ENCODE measurements around the gene OPTN. TPM values are rescaled to one million over a fixed set of nuclear protein-coding genes. Genes with fewer than 3 reads are reported as not detected.

The OPTN gene
- total and polyA plus RNA-seq, 2 of the 8 experiments (the other 6 are each of a cell fraction or from before 2014, with no cell fraction given): 4.8 to 20.1 TPM

DNA sequence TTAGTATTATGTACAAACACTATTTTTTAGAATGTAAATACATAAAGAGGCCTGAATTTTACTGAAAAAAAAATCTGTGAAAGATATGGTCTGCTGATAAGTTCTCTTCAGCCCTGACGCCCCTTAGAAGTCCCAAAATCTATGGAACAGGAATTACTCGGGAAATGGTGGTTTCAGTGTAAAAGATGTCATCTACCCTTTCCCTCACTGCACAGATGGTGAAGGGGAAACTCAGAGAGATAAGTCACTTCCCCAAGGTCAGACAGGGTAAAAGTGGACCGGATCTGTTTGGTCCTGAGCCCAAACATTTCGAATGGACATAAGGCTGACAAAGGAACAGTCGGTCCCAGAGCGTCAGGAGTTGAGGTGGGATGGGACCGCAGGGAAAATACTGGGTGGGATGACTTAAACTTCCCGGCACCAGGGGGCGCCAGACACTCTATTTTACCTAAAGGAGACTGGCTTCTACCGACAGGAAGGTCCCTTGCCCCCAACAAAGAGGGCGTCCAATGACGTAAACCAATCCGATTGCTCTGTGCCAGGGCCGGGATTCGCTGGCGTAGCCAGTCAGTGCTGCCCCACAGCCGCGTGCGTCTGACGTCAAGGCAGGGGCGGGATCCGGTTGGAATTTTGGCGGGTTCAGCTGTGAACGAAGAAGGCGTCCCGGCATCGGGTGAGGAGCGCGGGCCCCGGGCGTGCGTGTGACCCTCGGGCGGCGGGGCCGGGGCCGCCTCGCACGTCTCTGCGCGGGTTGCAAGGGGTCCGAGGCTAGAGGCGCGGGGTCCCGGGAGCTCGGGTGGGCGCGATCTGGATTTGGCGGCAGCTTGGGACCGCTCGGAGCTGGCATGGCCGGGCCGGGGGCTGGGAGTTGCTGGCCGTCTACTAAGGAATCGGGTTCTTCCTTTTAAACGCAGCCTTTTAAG is 61.2 kb downstream of the OPTN start, which contains the start of gene MCM10:
MCM10 (plus strand) TSS at position 625 of the 923 bp plus-strand sequence. CDS start 2,645 bp downstream, outside the sequence.
- POLR2A ChIA-PET (ENCODE audit: partially characterized antibody): interaction anchor here (1.1 to 1.9 kb wide), 5 partner anchors 12 to 189 kb away, joined by 4 to 7 read pairs (median 5); partner anchors contain the start of gene PHYH
- TF ChIP-seq, protein P1, sequence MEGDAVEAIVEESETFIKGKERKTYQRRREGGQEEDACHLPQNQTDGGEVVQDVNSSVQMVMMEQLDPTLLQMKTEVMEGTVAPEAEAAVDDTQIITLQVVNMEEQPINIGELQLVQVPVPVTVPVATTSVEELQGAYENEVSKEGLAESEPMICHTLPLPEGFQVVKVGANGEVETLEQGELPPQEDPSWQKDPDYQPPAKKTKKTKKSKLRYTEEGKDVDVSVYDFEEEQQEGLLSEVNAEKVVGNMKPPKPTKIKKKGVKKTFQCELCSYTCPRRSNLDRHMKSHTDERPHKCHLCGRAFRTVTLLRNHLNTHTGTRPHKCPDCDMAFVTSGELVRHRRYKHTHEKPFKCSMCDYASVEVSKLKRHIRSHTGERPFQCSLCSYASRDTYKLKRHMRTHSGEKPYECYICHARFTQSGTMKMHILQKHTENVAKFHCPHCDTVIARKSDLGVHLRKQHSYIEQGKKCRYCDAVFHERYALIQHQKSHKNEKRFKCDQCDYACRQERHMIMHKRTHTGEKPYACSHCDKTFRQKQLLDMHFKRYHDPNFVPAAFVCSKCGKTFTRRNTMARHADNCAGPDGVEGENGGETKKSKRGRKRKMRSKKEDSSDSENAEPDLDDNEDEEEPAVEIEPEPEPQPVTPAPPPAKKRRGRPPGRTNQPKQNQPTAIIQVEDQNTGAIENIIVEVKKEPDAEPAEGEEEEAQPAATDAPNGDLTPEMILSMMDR (IDR thresholded peaks at IDR 0.05; ENCODE audit: control extremely low read depth in 1 of 3, insufficient read depth in 1 of 3, low read depth in 1 of 3, low read length in 3 of 3): peak; percentile 66 to 84 (median 79)
- TF ChIP-seq CHD2 (IDR thresholded peaks at IDR 0.05; ENCODE audit: low read length): no peak
- no peak for TF ChIP-seq SRF (IDR thresholded peaks at IDR 0.05; ENCODE audit: low read depth, low read length)
- TF ChIP-seq SIN3A (conservative IDR thresholded peaks at IDR 0.05 in 1 of 2, IDR thresholded peaks at IDR 0.05 in 1 of 2; ENCODE audit: low read depth in 1 of 2, low read length in 2 of 2): peak in 1 of 2 experiments; percentile 83; a peak in 1 of 4 replicates
- TF ChIP-seq FOSL1 (IDR thresholded peaks at IDR 0.05; ENCODE audit: insufficient read depth, low read depth, low read length): no peak
- TF ChIP-seq SIX5 (IDR thresholded peaks at IDR 0.05; ENCODE audit: low read depth, low read length): no peak

More for the DNA sequence above, 61.2 kb downstream of the OPTN start, which contains the start of gene MCM10:
- peaks cover 8% of the 10 kb centered on the region for H3K79me1 ChIP-seq (ENCODE audit: low read depth, low read length)
- no peaks in the 10 kb centered on the region for H3K9me3 ChIP-seq (ENCODE audit: insufficient read depth in 2 of 2, low read depth in 1 of 2, low read length in 1 of 2)
- H2BK15ac ChIP-seq (ENCODE audit: low read length): peak within 1 kb of the TSS; percentile 94
- H3K4me1 ChIP-seq (replicated peaks in 1 of 4; ENCODE audit: control insufficient read depth in 3 of 4, insufficient read depth in 4 of 4, low read length in 3 of 4): peaks cover 0 to 3% (median 3%) of the 10 kb centered on the region in 4 experiments; a peak in 3 of 7 replicates
- H4K8ac ChIP-seq (ENCODE audit: extremely low read depth, insufficient read depth, low read length): peak within 1 kb of the TSS; percentile 81; the same call in 1 of the 2 replicates
- peaks cover 14 to 41% of the 10 kb centered on the region in 2 experiments for H3K79me2 ChIP-seq (ENCODE audit: control insufficient read depth in 1 of 2, insufficient read depth in 2 of 2, low read length in 2 of 2)
- peak within 1 kb of the TSS; percentile 93 for H2BK120ac ChIP-seq (replicated peaks; ENCODE audit: low read depth, low read length)
- H4K5ac ChIP-seq (ENCODE audit: insufficient read length, low read depth, low read length): peak within 1 kb of the TSS; percentile 37
- DNase-seq (ENCODE audit: low read depth in 1 of 2, low spot score in 2 of 2) (peak; percentile 98 to 99), FAIRE-seq (peak; percentile 79)
- H3K4me3 ChIP-seq (ENCODE audit: extremely low read depth in 1 of 4, insufficient read depth in 2 of 4, low read depth in 3 of 4, low read length in 4 of 4): peak within 1 kb of the TSS; percentile 75 to 97 (median 80)
- H3K36me3 ChIP-seq (ENCODE audit: control insufficient read depth in 2 of 4, insufficient read depth in 4 of 4, low read length in 3 of 4): peaks cover 6 to 17% (median 12%) of the 10 kb centered on the region in 4 experiments; a peak in 5 of 8 replicates
- H4K20me1 ChIP-seq (replicated peaks in 1 of 2; ENCODE audit: control insufficient read depth in 1 of 2, insufficient read depth in 2 of 2, low read length in 2 of 2): peaks cover 0 to 9% of the 10 kb centered on the region in 2 experiments
- H2BK5ac ChIP-seq (ENCODE audit: low read depth, low read length): no peak within 1 kb of the TSS
- H3K27ac ChIP-seq (ENCODE audit: low read depth, low read length): peak within 1 kb of the TSS; percentile 74
- H3K4me2 ChIP-seq (ENCODE audit: insufficient read depth in 1 of 2, low read depth in 2 of 2, low read length in 2 of 2): peak within 1 kb of the TSS; percentile 69 to 99
- no peak within 1 kb of the TSS for H3K23ac ChIP-seq (ENCODE audit: insufficient read length)
- no peaks in the 10 kb centered on the region for H3K27me3 ChIP-seq (replicated peaks in 1 of 4; ENCODE audit: control insufficient read depth in 3 of 4, extremely low read depth in 1 of 4, insufficient read depth in 3 of 4, low read length in 3 of 4)
- peak within 1 kb of the TSS; percentile 100 for H2AFZ ChIP-seq (ENCODE audit: low read length)
- H3K4ac ChIP-seq (replicated peaks; ENCODE audit: insufficient read length, low read depth, low read length): peak within 1 kb of the TSS; percentile 57
- peak within 1 kb of the TSS; percentile 83 to 95 (median 89) for H3K9ac ChIP-seq (replicated peaks in 1 of 4; ENCODE audit: extremely low read depth in 1 of 4, low read depth in 3 of 4, low read length in 3 of 4)
- H2BK20ac ChIP-seq (ENCODE audit: low read length): peak within 1 kb of the TSS; percentile 55; the same call in 1 of the 2 replicates
- CTCF ChIA-PET (ENCODE audit: partially characterized antibody): interaction anchor here (0.6 to 2.2 kb wide), 12 partner anchors 9 to 928 kb away, joined by 3 to 9 read pairs (median 3); partner anchors contain the start of gene PHYH
- whole genome bisulfite sequencing, 2 experiments (ENCODE audit: extremely low coverage in 1 of 2, insufficient coverage in 1 of 2, insufficient read length in 1 of 2, insufficient replicate concordance in 2 of 2, low coverage in 1 of 2, low lambda C conversion rate in 2 of 2, missing lambda C conversion rate in 1 of 2): 6% methylated on average over 47 of the region's 56 CpGs; no CpG with 5 or more reads in 1 of the 2 experiments
- H3K23me2 ChIP-seq (ENCODE audit: low read depth, low read length): peaks cover 11% of the 10 kb centered on the region
- H3K56ac ChIP-seq (replicated peaks; ENCODE audit: insufficient read length, low read depth, low read length): peak within 1 kb of the TSS; percentile 24
- peak within 1 kb of the TSS; percentile 9 for H3K18ac ChIP-seq (ENCODE audit: extremely low read depth, low read length)
- 0 out of 2 replicates have a peak within 1 kb of the TSS, but pooled peaks have one; percentile 10 for H2BK12ac ChIP-seq (ENCODE audit: low read depth, low read length)
- peak within 1 kb of the TSS; percentile 95; the same call in 1 of the 2 replicates for H2AK5ac ChIP-seq (ENCODE audit: low read depth, low read length)
- peak within 1 kb of the TSS; percentile 86 for H4K91ac ChIP-seq (replicated peaks; ENCODE audit: insufficient read length, low read length)
- H3K14ac ChIP-seq (ENCODE audit: insufficient read length): peak within 1 kb of the TSS; percentile 28

Data from H1 (cell line).